GM15510 (cell line): ENCODE results near the gene E2F2.
A peak's percentile ranks its signal among the peaks of the same experiment; 100 is the strongest.

Experiments
- POLR2A ChIP-seq: IDR thresholded peaks from 3 replicates; pipeline ENCODE4 v1.6.1; 2011; ENCODE audit warnings: borderline replicate concordance; ENCODE audit not compliant: insufficient read length; ENCODE audit errors: extremely low read depth

The E2F2 gene, protein sequence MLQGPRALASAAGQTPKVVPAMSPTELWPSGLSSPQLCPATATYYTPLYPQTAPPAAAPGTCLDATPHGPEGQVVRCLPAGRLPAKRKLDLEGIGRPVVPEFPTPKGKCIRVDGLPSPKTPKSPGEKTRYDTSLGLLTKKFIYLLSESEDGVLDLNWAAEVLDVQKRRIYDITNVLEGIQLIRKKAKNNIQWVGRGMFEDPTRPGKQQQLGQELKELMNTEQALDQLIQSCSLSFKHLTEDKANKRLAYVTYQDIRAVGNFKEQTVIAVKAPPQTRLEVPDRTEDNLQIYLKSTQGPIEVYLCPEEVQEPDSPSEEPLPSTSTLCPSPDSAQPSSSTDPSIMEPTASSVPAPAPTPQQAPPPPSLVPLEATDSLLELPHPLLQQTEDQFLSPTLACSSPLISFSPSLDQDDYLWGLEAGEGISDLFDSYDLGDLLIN

DNA sequence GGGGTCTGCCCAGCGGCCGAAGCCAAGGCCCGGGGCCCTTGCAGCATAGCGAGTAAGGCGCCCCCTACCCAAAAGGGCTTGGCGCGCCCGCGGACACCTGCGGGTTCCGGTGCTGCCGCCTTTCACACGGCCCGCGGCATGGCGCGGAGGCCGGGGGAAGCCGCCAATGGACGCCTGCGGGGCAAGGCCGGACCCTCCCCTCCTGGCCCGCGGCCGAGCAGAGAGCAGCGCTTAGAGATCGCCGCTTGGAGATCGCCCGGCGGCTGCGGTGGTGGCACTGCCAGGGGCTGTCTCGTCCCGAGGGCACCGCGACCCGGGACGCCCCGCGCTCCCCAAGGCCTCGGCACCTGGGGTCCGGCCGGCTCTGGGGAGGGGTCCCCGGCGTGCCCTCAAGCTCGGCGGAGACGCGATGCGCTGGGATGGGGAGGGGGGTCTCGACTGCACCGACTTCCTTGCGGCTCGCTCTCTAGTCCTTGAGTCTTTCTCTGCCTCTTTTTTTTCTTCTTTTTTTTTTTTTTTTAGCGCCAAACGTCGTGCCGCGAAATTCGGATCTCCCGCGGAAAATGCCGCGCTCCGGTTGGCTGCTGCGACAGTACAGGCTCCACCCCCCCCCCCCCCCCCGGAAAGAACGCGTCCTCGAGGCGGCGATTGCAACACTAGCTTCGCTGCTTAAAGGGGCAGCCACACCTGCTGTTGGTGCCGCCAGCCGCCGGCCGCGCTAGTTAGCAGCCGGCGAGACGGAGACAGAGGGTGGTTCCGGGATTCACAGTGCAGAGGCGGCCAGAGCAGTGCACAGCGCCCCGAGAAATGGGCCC, at the start of gene E2F2:
E2F2 (minus strand) TSS at position 487 of the 815 bp plus-strand sequence; CDS start at position 47, 440 bp downstream.
- peak; percentile 67 for TF ChIP-seq POLR2A

DNA sequence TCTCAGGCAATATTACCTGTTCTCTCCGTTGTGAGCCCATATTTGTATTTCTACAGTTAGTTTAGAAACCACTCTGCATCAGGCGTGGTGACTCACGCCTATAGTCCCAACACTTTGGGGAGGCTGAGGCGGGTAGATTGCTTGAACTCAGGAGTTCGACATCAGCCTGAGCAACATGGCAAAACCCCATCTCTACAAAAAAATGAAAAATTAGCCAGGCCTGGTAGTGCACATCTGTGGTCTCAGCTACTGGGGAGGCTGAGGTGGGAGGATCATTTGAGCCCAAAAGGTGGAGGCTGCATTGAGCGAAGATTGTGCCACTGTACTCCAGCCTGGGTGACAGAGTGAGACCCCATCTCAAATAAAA, 47.9 kb upstream of the E2F2 start:
- no peak for TF ChIP-seq POLR2A

DNA sequence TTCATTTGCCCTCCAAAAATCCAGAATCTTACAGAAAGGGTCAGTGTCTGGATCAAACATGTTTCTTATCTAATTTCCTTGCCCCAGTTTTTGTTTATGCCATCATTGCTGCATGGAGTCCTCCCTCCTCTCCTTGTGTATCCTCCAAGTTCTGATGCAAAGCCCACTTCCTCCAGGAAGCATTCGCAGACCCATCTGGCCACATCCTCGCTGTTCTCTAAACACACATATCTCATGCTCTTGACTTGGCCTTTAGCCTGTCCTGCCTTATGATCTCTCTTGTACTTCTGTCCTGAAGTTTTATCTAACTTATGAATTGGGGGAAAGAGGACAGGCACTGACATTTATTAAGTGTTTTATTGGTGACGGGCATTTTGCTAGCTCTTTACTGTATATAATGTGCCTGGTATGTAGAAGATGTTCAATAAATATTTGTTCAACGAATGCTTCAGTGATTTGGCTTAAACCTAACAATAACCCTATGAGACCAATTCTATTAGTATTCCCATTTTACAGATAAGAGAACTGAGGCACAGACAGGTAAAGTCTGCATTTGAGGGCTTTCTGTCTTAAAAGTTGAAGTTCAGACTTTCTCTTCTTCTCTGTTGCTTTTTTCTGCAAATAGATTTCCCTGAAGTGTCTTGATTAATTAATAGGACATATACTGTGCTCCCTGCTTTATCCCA, 47.4 kb upstream of the E2F2 start:
- no peak for TF ChIP-seq POLR2A

DNA sequence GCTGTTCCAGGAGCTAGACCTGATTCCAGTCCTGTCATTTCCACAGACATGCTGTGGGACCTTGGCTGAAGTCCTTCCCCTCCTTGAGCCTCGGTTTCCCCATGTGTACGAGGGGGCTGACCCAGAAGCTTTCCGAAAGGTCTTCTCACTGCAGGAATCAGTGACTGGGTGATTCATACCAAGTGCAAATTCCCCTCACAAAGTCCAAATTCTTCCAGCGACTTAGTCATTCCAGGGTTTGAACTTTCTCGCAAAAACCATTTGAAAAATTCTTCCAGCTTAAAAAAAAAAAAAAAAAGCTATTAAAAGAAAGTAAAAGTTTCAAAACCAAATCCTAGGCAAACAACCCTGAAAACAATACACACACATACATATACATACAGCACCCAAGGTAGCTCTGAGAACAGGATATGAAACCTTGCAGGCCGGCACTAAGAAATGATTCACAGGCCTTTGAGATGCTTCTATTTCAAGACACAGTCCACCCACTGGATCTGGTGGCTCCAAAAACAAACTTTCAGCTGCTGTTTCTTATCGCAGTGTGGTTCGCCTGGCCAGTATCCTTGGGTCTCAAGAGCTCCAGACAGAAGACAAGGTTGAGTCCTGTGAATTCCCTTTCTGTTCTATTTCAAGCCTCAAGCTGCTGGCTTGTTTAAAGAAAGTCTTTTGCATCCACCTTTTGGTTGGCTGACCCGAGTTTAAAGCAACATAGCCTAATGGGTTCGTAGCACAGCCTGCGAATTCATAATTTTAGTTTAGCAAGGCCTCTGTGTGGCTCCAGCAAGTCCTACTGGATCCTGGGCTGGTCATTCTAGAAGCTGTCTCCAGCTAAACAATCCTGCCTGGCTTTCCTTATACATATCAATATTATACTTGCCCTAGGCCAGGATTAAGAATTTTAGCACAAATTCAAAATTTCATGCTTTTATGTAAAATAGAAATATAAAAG, 46.3 kb upstream of the E2F2 start:
- TF ChIP-seq POLR2A = peak; percentile 32

DNA sequence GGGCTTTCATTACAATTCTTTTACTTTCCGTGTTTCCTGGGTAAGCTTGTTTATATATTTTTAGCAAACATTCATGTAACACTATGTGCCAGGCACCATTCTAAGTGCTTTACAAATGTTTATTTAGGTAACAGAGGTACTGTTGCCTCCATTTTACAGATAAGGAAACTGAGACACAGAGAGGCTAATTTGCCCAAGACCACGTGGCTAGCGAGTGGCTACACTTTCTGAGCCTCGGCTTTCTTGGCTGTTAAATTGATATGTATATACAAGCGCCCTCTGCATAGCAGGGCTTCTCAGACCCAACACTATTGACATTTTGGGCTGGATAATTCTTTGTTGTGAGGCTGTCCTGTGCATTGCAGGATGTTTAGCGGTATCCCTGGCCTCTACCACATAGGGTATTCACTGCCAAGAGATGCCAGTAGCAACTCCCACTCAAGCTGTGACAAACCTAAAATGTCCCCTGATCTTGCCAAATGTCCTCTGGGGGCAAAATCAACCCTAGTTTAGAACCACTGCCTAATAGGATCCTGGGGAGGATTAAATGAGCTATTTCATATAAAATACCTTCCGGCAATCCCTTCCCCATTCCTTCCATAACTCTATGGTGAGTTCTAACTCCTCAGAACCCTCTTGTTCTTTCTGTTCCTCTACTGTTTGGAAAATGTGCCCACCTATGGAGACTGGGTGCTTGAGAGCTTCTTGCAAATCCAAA, 45.5 kb upstream of the E2F2 start:
- TF ChIP-seq POLR2A = no peak

DNA sequence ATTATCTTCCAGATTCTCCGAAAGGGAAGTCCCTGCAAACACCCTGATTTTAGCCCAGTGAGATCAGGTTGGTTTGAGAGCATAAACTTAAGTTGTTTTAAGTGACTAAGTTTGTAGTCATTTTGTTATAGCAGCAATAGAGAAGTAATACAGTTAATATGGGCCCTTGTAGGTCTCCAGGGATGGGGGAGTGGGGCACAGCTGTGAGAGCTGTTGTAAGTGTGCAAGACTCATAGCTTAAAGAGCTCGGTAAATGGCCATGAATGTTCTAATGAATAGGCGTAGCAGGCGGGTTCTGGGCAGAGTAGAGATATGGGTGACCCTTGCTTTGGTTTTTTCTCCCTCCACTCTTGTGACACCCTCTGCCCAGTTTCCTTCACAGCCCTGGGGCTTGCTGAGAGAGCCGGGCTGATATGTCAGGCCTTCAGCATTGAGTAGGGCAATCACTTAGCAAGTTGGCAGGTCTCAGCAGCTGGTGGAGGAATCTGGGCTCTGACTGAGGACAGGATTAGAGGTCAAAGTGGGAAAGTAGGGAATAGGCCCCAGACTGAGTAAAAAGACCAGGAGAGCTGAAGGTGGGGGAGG, 44.3 kb upstream of the E2F2 start:
- TF ChIP-seq POLR2A = no peak

DNA sequence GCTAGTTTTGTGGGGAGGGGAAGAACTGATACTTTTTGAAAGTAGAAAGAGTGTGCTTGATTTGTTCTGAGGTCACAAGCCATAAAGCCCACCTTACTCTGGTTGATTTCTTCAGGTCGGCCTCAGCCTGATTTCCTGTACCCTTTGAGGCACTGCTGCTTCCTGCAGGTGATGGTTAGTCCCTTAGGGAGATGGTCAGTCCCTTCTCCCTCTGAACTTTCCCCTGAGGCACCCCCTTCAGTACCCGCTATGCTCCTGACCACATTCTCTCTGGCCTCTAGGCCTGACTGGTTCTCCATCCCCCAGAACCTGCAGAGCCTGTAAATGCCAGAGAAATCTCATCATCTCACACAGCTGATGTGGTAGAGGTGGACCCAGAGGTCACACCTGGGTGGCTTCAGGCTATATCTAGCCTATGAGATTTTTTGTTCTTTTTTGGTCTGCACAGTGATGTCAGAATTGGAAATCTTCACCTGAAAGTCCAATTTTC, 43.3 kb upstream of the E2F2 start:
- TF ChIP-seq POLR2A = no peak

DNA sequence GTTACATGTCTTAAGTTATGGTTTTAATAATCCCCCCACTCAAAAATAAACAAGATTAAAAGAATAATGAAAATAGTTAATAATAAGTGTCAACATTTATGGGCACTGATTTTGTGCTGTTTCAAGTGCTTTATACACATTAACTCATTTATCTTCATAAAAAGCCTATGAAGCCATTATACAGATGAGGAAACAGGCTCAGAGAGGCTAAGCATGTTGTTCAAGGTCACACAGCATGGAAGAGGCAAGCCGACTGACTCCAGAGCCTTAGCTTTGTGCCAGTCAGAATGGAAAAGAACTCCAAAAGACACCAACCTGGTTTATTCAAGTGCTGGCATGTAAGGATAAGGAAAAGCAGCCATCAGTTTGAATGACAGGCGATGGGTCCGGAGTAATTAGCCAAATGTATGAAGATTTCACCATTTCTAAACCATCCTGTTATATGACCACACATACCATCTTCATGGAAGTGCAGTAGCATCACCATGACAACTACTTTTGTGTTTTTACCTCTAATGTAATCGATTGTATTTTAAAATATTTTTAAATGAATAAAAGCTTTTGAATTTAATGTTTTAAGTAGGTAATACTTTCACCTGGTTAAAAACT, 42.6 kb upstream of the E2F2 start:
- no peak for TF ChIP-seq POLR2A

DNA sequence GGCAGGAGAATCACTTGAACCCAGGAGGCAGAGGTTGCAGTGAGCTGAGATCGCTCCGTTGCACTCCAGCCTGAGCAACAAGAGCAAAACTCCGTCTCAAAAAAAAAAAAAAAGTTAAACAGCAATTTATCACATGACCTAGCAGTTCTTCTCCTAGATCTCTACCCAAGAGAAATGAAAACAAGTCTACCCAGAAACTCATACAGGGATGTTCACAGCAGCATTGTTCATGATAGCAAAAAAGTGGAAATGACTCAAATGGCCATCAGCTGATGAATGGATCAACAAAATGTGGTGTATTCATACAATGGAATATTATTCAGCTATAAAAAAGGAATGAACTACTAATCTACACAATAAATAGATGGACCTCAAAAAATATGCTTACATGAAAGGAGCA, 40.4 kb upstream of the E2F2 start:
- TF ChIP-seq POLR2A = no peak

DNA sequence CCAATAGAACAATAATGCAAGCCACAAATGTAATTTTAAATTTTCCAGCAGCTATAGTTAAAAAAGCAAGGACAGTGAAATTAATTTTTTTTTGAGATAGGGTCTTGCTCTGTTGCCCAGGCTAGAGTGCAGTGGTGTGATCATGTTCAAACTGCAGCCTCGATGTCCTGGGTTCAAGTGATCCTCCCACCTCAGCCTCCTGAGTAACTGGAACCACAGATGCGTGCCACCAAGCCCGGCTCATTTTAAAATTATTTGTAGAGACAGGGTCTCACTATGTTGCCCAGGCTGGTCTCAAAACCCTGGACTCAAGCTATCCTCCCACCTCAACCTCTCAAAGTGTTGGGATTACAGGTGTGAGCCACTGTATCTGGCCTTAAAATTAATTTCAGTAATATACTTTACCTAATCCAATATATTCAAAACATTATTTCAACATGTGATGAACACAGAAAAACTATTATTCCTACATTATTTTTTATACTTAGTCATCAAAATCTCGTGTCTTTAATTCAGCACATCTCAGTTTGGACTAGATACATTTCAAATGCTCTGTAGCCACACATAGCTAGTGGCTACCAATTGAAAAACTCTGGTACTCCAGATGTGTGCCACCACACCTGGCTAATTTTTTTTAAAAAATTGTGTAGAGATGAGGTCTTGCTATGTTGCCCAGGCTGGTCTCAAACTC, 39.1 kb upstream of the E2F2 start:
- TF ChIP-seq POLR2A = no peak

DNA sequence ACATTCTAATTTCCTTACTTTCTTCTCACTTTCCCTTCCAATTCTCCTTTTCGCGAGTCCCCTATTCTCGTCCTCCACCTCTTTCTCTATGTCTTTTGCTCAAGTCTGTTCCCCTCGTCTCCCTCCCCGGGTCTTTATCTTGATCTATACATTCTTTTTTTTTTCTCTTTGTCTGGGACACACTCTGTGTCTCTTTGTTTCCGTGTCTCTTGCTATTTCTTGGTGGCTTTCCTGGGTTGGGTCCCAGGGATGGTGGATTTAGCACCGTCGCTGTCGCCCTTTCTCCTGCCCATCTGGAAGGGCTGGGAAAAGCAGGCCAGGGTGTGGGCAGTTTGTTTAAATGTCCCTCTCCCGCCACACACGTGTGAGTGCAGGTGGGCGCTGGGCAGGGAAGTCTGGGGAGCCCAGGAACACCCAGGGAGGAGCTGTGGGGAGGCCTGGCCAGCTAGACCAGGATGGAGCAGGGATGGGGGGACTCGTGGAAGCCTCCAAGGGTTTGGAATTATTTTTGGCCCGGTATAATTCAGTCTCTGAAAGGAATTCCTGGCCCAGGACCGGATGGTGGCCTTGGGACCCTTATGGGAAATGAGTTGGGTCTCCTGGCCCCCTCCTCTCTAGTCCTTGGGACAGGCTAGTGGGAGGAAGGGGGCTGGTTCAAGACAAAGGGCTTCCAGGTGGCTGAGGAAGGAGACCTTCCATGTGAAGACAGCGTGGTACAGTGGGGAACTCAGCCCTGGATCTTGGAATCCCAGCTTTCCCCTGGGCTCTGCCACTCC, 37.8 kb upstream of the E2F2 start:
- TF ChIP-seq POLR2A = no peak
